HG03571 (cell line): ENCODE results near the gene RNU1-4.
"Not testable (repeated sequence)": the region's sequence is repeated elsewhere in the genome, so short reads cannot be mapped to it uniquely, and the experiment has no call there.

Experiments
- ATAC-seq: cut with Tn5 transposase; IDR thresholded peaks from one replicate; pipeline ENCODE4 v1.9.1; 2021; ENCODE audit not compliant: unreplicated experiment

Gene RNU1-4

DNA sequence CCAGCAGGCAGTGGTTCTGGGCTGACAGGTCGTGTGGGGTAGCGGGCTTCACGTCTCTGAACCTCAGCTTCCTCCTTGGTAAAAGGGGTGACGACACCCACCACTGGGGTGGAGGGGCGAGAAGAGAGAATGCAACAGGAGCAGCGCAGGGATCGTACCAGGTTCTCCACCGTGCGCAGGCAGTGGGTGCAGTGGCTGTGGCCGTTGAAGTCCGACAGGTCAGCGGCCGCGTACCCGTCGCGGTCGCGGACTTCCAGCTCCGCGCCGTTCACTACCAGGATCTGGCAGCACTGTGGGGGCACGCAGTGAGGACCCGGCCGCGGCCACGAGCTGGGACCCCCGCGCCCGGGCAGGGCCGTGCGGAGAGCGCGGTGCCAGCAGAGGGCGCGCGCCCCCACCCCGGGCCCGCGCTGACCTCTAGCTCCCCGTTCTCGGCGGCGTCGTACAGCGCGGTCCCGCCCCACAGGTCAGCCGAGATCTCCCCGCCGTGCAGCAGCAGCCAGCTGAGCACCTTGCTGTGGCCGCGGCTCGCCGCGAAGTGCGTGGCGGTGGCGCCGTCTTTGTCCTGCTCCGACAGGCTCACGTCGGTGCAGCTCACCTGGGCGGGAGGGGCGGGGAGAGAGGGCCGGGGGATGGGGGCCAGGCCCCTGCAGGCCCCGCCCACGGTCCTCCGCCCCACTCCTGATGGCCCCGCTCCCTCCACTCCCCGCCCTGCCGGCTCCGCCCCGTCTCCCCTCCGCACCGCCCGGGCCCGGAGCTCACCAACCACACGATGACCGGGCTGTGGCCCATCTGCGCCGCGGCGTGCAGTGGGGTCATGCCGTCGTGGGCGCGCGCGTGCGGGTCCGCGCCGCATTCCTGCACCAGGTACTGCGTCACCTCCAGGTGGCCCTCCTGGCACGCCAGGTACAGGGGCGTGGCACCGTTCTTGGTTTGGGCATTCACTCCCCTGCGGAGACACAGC is 32.9 kb upstream of the RNU1-4 start:
- ATAC-seq: not testable (repeated sequence)

DNA sequence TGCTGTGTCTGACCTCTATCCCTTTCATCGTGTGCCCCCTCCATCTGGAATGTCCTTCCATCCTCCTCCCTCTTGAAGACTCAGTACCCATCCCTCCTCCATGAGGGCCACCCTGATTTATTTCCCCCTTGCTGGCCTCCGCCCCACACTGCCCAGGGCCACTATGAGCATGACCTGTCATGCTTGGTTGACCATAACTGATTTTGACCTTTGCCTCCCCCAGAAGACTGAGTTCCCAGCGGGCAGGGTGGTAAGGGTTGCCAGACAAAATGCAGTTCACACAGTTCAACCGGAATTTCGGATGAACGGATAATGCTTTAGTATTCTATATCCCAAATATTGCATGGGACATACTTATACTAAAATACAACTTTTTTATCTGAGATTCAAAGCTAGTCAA is 31.6 kb upstream of the RNU1-4 start:
- ATAC-seq: not testable (repeated sequence)

DNA sequence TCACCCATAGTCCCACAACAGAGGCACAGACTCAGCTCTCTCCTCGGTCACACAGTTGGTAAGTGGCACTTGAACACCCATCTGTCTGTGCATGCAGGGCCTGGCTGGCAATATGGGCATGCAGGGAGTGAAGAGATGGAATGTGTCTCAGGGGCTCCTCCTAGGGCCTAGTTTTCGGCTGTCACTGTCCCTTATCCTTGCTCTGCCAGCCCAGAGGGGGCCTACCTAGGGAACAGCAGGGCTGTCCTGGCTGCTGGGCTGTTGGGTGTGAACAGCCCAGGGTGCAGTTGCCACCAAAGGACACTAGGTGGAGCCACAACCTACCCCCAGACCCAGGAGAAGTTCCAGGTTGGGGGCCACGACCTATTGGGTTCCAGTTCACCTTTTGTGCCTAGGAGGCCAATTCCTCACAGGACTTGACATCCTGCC is 30.6 kb upstream of the RNU1-4 start:
- ATAC-seq: not testable (repeated sequence)

DNA sequence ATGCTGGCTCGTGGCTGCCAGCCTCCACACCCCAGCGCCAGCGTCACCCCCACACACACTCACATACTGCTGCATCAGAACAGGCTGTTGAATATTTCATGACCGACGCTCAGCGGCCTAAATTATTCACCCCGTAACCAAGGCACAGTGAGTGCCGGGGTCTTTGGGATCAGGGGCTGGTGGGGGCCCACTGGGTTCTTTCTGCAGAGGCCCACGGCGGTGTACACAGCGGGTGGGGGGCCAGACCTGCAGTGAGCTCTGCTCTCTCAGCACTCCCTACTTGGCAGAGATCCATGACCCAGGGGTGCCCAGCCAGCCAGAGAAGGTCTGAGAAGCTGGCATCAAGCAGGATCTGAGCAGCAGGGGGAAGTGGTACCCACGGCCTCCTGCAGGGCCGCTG is 29.7 kb upstream of the RNU1-4 start:
- not testable (repeated sequence) for ATAC-seq

DNA sequence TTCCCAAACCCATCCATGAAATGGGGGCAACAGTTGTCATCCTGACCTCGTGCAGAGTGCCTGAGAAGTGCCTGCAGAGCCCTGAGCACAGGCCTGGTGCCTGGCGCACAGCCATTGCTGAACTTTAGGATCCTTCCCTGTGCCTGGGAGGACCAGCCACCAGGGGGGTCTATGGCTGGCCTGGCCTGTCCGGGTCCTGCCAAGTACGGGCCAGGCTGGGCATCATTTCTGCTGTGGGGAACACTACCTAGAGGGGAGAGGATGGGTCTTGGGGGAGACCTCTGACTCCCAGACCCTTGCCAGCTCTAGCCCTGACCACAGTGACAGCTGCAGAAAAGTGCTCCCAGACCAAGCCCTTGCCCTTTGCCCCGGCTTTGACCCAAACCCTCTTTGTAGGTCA is 28.2 kb upstream of the RNU1-4 start:
- not testable (repeated sequence) for ATAC-seq

DNA sequence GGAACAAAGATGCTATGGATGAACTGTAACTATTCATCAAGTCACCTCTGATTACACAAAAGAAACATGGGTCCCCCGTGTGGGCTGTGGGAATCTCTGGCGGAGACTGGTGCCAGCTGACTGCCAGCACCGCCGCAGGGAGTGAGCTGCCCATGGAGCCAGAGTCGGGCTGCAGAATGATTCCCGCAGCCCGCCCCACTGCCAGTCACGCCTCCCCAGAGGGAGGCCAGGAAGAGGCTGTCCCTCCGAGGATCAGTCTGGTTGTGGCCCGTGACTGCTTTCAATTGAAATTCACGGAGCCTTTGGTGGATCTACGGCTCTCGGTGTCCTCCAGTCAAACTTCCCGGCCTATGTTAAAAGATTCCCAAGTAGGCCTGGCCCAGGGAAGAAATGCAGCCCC is 27.7 kb upstream of the RNU1-4 start:
- ATAC-seq: not testable (repeated sequence)

DNA sequence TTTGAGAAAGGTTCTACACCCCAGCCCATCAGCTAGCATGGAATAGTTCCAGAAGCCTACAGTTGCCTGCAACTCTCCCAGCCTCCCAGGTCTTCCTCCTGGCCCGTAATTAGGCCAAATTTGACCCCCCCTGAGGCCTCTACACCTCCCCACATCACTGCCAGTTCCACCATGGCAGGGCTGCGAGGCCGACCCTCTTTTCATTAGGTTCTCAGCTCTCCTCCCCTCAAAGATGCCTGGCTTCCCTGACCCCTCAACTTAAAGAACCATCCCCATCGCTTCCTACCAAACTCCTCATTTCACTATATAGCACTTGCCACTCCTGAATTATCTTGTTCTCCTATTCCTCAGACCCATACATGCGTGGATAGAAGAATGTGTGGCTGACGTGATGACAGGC is 27.3 kb upstream of the RNU1-4 start:
- ATAC-seq: not testable (repeated sequence)

DNA sequence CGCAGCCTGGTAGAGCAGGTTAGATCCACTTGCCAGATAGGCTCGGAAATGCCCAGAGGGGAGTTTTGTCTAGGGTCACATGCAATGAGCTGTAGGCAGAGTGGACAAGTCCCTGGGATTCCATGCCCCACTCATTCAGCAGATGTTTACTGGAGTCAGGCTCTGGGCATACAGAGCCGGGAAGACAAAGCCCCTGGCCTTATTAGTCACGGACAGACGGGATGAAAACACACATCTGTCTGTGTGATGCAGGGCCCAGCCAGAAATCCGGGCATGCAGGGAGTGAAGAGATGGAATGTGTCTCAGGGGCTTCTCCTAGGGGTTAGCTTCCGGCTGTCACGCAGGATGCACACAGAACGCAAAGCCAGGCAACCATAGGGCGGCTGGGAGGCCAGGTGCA is 26.8 kb upstream of the RNU1-4 start:
- ATAC-seq: not testable (repeated sequence)

DNA sequence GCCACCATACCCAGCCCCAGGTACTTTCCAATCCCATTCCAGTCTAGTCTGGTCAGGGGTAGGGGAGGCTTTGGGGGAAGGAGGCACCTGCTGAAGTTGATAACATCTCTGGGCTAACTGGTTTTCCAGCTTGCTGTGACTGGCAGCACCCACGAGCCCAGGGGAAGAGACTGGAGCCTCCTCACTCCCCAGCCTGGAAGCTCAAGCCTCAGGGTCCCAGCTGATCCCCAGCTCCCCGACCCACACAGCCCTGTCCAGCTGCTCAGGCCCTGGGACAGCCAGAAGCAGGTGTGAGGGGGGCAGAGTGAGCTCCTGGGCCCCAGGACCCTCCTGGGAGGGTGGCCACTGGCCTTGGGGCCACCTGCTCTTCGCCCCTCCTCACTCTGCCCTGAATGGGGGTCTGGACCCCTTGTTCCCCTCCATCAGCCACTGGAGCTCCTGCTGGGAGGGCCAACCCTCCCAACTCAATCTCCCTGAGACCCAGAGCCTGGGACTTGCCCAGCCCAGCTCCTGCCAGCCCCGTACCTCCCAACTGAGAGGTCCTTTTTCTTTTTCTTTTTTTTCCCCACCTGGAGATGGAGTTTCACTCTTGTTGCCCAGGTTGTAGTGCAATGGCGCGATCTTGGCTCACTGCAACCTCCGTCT is 23.5 kb upstream of the RNU1-4 start:
- no peak for ATAC-seq

DNA sequence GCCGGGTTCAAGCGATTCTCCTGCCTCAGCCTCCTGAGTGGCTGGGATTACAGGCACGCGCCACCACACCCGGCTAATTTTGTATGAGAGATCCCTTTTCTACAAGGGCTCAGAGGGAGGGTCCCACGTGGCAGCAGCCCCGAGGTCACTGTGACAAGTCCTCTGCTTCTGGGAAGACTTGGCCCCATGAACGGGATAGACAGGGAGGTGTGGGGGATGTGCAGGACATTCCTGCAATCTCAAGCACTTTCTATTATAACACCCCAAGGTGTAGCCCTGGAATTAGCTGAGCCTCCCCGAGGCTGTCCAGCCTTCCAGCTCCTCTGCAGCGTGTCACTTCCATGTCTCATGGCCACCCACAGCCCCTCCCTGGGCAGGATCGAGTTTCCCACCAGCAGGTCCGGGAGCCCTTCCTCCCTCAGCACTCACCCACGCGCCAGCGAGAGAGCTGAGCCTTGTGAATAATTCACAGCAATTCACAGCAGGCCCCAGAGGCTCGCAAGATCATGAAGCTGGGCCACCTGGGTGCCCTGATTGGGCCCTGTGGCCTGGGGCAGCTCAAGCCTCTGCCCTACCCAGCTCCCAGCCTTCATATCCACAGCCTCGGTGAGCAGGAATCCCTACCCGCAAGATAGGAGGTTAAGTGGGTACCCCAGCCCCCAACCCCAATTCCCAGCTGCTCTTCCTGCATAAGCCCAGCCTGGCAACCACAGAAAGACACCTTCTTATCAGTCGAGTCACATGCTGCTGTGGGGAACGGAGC is 22.8 kb upstream of the RNU1-4 start:
- ATAC-seq: no peak

DNA sequence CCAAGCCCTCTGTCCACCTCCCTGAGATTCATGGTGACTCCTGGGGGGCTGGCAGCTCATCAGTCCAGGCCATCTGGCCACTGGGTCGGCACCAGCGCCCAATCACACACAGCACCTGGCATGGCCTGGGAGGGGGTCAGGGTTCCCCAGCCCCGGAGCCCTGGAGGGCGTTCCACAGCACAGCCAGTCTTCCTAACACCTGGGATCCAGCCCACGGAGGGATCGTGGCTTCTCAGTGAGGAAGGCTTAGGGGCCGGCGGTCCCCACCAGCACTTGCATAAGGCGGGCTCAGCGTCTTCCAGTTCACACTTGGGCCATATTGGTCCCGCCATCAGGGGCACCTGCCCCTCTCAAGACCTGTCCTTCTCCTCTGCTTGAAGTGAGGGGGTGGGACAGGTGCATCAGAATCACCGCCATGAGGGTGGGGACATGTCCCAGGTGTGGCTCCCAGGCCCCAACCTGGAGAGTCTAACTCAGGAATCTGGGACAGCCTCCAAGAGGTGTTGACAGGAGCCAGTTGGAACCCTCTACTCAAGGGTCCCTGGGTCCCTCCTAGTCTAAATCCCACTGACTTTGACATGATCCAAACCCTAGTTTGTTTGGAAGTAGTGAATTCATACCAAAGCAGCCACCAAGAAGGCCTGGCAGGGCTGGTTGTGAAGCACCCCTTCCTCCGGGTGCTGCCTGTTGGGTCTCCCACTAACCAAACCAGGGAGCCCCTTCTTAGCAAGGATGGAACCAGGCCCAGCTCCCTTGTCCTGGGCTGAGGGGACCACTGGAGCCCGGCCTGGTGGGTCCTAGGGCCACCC is 22.0 kb upstream of the RNU1-4 start:
- ATAC-seq: not testable (repeated sequence)

DNA sequence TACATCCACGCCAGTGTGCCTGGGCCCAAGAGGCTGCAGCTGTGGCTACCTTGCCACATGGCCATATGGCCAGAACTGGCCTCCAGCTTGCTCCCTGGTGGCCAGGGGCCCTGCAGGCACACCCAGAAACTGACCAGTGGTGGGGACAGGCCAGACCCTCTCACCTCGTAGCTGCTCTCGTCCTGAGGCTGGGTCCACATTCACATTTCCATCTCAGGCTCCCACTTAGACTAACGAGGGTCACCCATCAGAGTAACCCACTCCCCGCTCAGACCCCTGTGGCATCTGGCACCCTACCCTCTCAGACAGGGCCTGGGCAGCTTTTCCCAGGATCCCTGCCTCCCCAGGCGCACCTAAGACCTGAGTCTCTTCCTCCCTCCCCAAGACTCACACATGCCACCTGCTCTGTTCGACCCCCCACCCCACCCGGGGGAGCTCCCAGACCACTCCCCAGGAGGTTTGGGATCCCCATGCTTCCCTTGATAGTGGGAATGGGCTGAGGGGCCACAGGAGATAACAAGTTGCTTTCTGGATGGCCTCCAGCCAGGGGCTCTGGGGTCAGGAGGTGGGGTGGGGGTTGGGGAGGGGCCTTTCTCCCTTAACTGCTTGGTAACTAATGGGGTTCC is 21.3 kb upstream of the RNU1-4 start:
- no peak for ATAC-seq

DNA sequence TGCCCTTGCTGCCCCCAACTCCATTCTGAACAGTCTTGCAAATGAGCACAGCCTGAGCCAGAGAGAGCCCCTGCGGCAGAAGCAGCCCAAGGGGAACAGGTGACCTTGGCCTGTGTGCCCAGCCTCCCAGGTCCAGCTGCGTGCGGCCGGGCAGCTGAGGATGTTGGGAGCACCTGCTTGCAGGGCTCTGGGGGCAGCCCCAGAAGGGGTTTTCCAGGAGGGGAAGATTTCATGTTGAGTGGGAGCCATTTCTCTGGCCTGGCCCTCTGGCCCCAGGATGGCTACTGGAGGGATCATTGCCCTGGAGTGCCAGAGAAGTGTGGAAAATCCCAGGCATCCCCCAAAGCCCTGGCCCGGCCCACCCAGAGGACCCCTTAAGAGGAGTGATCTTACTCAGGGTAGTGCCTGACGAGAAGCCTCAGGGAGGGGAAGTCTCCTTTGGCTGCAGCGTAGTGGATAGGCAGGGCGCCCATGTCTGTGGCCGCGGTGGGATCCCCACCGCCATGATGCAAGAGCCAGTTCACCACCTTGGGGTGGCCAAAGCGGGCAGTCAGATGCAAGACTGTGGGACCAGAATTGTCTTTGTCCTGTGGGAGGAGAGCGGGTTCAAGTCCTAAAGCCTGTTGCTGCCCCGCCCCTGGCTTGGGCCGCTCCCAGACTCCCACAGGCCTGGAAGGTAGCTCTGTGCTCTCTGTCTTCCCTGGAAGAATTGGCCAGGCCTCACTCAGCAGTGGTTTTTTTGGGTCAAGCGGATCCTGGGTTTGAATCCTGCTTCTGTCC is 20.6 kb upstream of the RNU1-4 start:
- no peak for ATAC-seq

DNA sequence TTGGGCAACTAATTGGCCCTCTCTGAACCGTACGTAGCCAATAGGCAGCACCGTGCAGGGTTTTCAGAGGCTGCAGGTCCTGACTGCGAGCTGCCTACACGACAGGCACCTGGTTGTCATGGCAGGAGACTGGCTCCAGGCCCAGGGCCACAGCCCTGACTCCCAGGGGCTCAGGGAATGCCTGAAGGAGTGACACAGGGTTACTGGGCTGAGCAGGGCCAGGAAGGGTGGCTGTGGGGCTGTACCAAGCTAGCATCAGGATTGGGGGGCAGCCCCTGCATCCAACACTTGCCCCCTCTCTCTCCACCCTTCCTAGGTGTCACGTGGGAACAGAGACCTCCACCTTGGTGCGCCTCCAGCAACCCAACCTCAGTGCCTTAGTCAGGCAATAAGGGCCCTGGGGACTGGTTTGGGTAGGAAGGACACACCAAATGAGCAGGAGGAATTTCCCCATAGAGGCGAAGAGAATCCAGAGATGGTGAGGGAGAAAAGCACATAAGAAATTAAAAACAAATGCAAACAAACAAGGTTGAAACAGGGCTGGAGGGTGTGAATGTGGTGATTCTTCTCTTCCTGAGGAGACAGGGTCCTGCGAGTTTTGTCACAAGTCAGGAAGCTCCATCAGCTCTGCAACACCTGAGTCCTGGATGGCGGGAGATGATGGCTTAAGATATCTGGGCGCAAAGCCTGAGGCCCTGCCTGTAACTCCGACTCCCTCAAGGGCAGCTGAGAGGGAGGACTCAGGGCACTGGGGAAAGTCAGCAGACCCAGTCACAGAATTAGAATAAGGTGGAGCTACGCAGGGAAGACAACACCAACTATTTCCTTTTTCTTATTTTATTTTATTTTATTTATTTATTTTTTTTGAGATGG is 19.7 kb upstream of the RNU1-4 start:
- no peak for ATAC-seq

DNA sequence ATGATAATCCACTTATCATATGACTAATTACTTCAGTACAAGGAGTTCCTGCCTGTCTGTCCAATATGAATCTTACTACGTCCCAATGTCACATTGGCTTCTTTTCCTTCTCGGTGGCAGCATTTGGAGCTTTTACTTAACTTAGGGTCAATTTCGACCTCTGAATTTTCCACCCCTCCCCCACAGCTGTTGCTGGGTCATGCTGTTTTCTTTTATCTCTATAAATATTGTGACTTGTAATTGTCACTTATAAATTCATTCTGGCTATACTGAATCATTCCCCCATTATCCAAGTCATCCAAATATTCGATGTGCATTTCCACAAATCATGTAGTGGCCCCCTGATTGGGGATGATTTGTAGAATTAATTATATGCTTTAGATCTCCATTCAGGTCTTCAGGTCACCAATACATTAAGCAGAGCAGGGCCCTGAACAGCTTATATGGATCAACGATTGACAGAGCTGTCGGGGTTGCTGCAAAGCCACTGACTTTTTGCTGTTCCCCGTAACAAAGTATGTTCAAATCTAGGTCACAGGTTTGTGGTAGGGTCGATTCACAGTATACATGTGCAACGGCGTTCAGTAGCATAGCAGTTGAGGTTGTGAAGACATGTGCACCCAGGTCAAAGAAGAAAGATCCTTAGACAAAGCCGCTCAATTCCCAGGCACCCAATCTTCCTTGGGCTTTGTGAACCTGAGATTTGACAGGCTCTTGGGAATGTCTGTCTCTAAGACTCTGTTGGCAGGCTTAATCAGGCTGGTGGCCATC is 18.3 kb upstream of the RNU1-4 start:
- ATAC-seq: no peak

DNA sequence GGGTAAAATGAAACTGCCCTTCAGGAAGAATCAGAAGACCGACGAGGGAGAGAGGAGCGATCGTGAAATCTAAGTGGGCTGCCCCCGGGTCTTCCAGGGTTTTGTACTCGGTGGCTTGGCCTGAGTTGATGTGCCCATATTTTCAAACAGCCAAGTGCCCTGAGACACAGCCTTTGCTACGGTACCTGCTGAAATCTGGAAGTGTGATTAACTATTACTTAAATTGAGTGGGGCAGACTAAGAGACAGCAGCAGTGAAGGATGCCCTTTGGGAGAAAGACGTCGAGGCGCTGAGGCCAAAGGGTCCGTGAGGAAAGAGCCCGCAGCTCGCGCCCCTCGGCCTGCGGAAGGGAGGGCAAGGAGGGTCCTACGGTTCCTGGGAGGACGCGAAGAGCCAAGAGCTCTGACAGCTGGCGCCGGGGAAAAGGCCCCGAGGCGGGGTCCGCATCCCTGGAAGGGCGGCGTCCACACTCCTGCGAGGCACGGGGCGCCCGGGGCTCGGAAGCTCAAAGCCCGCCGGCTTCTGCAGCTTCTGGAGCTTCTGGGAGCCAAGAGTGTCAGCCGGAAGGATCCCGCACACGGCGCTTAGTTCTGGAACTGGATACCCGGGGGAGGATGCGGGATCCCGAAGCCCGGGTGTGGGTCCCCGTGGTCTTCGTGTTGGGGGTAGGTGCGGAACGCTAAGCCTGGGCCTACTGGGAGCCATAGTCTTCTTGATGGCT is 15.4 kb upstream of the RNU1-4 start:
- ATAC-seq: no peak
